VCaP (cell line): Measurements from ENCODE around the gene MRGPRX2.
A peak's percentile ranks its signal among the peaks of the same experiment; 100 is the strongest.

Experiments used
- H3K27ac ChIP-seq: fragments of 450-650 bp; 2 replicates; pipeline ENCODE4 v1.5.1; 2017
- CTCF ChIP-seq: fragments of 450-650 bp; conservative IDR thresholded peaks from 2 replicates; pipeline ENCODE4 v1.5.1; 2017; ENCODE audit warnings: mild to moderate bottlenecking, moderate library complexity

Gene MRGPRX2

GRCh38 chr11:19075636-19076035, 15.1 kb upstream of the MRGPRX2 start:
- TF ChIP-seq CTCF, result no peak
- no peak overlapping the region for H3K27ac ChIP-seq

- no peak for TF ChIP-seq CTCF
- no peak overlapping the region for H3K27ac ChIP-seq
These were observed 13.2 kb upstream of the MRGPRX2 start for GRCh38 chr11:19073454-19074415.

GRCh38 chr11:19072464-19072863, 11.9 kb upstream of the MRGPRX2 start:
- no peak for TF ChIP-seq CTCF
- H3K27ac ChIP-seq, result no peak overlapping the region

GRCh38 chr11:19071255-19071654, 10.7 kb upstream of the MRGPRX2 start:
- no peak overlapping the region for H3K27ac ChIP-seq
- TF ChIP-seq CTCF, result peak; percentile 97

GRCh38 chr11:19059833-19060232, 684 bp downstream of the MRGPRX2 start:
- H3K27ac ChIP-seq, result no peak overlapping the region
- no peak for TF ChIP-seq CTCF

- H3K27ac ChIP-seq, result no peak overlapping the region
- no peak for TF ChIP-seq CTCF
These were observed 4.6 kb downstream of the MRGPRX2 start for GRCh38 chr11:19055905-19056304.

GRCh38 chr11:19055016-19055415, 5.5 kb downstream of the MRGPRX2 start:
- no peak overlapping the region for H3K27ac ChIP-seq
- TF ChIP-seq CTCF, result no peak
